NCI-H2196 (cell line): ENCODE results near the gene PHRF1.
"Not testable (repeated sequence)": the region's sequence is repeated elsewhere in the genome, so short reads cannot be mapped to it uniquely, and the experiment has no call there.

Source experiments
- DNase-seq: peaks from one replicate; lab custom pipeline; 2025; ENCODE audit not compliant: unreplicated experiment; lab: John Stamatoyannopoulos, UW

The PHRF1 gene

GRCh38 chr11:650482-650881 is 74.2 kb downstream of the PHRF1 start:
- DNase-seq = no peak

DNA sequence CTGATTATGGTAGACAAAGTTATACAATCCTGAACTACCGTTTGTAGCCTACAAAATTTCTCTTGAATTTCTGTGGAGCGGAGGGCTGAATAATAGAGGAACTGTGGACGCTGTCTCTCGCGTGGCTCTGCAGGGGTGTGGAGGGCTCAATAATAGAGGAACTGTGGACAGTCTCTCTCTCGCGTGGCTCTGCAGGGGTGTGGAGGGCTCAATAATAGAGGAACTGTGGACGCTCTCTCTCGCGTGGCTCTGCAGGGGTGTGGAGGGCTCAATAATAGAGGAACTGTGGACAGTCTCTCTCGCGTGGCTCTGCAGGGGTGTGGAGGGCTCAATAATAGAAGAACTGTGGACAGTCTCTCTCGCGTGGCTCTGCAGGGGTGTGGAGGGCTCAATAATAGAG is 76.9 kb downstream of the PHRF1 start:
- not testable (repeated sequence) for DNase-seq

GRCh38 chr11:653837-654236 is 77.6 kb downstream of the PHRF1 start:
- DNase-seq = no peak

DNA sequence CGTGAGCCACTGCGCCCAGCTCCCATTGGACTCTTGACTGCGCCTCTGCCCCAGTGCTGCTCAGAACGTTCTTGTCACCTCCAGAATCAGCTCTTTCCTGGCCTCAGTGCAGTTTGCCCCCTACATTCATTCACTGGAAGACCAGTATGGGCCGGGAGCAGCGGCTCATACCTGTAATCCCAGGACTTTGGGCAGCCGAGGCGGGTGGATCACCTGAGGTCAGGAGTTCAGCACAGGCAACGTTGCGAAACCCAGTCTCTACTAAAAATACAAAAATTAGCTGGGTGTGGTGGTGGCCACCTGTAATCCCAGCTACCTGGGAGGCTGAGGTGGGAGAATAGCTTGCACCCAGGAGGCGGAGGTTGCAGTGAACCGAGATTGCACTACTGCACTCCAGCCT is 78.2 kb downstream of the PHRF1 start:
- not testable (repeated sequence) for DNase-seq

- no peak for DNase-seq
Observed at GRCh38 chr11:655036-655726, 78.9 kb downstream of the PHRF1 start.

- no peak for DNase-seq
Observed at GRCh38 chr11:656426-656825, 80.2 kb downstream of the PHRF1 start.

GRCh38 chr11:656866-657265 is 80.6 kb downstream of the PHRF1 start:
- DNase-seq = no peak

GRCh38 chr11:657691-658126 is 81.4 kb downstream of the PHRF1 start:
- DNase-seq = no peak

DNA sequence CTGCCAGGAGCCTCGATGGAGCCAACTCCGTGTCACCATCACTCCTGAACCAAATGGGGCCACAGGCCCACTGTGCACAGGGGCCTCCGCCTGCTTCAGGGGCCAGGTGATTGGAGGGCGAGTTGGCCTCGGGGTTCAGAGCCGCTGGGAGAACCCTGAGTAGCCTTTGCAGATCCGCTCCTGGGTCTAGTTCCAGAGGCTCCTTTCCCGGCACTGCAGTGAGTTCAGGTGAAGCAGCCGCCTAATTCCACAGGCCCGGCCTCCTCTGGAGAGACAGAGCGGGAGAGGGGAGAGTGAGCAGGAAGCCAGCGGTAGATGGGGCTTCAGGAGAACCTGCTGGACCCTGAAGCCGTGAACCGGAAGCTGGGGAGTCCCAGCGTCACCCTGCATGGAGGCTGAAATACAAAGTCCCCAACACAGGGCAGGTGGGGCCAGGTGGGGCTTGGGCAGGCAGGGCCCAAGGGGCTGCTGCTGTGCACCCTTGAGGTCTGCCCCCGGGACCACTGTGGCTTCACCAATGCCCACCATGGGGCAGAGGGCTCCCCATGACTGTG is 83.3 kb downstream of the PHRF1 start:
- DNase-seq = no peak

DNA sequence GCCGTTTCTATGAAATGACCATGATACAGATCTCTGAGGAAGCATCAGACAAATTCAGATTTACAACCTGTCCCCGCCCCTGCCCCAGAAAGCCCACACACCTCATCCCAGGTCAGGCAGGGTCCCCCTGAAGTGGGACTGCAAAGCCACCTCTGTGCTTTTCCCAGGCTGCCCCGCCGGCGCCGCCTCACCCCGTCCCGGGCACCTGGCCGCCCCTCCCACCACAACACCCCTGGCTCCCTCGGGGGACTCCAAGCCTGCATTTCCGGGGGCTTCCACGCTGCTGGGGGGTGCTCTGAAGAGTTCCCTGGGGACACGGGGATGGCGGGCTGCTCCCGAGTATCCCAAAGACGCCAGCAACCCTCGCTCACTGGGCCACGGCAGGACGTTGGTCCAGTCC is 84.0 kb downstream of the PHRF1 start:
- no peak for DNase-seq

GRCh38 chr11:660681-661444 is 84.6 kb downstream of the PHRF1 start:
- no peak for DNase-seq
